Activated CD4-positive, alpha-beta T cell treated with anti-CD3 and anti-CD28 coated beads for 24 hours (primary cell): ENCODE data around the gene CHRM4.

Experiments
- DNase-seq, 2 donors: peaks; one replicate each; pipeline ENCODE4 v3.0.0-alpha.2; 2020; ENCODE audit warnings: low read depth in 2 of 2

The CHRM4 gene

DNA sequence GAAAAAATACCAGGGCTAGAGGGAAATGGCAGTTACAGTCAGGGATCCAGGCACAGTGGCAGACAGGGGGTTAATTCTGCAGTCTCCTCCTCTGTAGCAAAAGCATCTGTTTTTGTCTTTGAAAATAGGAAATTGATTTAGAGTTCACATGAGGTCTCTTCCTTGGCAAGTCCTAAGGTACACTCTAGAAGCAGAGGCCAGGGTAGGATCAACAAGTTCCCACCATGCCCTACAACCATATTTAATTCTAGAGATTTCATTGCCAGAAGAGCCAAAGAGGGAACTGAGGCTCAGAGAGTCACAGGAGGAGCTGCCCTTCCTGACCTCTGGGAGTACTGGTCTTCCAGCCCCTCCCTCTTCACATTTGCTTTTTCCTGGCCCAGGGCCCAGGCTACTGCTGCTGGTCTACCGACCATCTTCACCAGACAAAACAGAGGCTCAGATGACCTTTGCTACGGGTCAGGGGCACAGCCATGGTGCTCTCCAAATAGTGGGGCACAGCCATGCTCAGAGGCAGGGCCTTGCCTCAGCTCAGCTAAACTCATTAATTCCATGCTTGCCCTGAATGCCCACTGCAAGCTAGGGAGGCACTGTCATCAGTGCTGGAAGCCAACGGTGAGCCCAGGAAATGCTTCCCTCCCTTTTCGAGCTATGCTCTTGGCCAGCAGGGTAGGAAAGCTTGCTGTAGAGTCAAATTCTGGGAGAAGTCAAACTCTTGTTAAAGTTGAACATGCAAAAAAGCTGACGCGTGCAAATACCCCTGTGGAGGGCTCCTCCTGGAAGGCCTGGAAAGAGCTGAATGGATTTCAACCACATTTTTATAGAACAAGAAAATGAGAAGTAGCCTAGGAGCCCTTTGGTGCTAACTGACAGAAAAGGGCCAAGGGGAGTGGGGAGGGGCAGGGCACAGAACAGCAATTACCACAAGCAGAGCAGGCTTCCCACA, 11.7 kb upstream of the CHRM4 start:
- no peak for DNase-seq

DNA sequence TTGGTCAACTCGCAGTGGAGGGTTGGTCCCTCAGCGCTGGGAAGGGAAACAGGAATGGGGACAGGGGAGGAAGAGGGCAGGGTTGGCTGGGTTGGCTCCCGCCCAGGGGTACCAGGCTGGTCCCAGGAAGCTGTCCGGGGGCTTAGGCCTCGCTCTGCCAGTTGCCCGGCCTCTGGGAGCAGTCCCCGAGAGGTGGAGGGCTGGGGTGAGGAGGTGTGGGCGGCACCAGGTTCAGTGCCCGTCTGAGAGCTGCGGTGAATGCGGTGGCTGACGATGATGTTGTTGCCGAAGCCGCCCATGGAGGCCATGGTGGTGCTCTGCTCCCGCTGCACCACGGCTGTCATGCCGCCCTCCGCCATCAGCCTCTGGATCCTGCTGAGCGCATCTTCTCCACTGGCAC, 6.0 kb upstream of the CHRM4 start:
- DNase-seq = no peak

DNA sequence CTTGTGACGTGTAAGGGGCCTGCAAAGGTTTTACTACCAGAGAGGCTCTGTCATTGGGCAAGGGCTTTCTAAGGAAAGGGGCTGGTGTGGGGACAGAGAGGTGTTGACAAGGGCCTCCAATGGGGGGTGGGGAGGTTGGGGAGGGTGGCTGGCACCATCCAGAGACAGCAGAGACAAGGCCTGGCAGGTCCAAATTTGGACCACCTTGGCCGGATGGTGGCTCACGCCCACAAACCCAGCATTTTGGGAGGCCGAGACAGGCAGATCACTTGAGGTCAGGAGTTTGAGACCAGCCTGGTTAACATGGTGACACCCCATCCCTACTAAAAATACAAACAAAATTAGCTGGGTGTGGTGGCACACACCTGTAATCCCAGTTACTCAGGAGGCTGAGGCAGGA, 2.2 kb upstream of the CHRM4 start:
- DNase-seq = no peak

- DNase-seq = no peak
Observed at GRCh38 chr11:46393231-46393616, 1.6 kb upstream of the CHRM4 start.

GRCh38 chr11:46392421-46393230, 1.1 kb upstream of the CHRM4 start:
- peak; percentile 52 to 67 for DNase-seq

- DNase-seq = no peak
Observed at GRCh38 chr11:46391186-46391577, 394 bp downstream of the CHRM4 start.

DNA sequence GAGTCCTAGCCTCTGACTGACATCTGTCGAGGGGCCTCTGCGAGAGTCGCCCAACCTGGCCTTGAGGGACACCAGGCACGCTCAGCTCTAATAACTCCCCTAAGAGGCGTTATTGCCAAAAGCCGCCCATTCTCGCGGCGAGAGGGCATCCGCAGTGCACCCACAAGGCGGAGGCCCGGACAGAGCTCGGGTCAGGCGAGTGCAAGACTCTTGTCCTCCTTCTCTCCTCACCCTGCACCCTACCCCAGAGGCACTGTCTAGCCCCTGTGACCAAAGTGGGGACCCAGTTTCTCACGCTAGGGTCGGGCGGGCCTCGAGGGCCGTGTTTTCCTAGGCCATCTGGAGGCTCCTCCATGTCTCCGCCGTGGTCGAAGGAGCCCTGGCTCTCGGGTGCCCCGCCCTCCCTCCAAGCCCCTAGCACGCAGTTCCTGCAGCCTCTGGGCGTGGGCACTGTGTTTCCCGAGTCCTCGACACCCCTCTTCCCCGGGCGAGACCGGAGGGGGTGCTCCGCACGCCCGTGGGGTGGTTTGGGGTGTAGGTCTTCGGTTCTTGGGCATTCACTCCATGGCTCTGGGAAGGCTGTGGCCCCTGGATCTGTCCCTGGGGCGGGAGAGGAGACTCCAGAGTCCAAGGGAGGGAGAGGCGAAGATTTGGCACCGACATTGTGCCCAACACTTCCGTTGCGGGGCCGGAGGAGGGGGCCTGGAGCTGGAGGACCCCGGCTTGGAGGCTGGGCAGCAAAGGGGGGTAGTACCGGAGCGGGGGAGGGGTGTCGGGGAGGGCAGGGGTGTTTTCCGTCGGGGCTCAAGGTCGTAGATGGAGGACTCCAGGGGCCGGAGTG, 1.0 kb downstream of the CHRM4 start:
- DNase-seq = no peak

DNA sequence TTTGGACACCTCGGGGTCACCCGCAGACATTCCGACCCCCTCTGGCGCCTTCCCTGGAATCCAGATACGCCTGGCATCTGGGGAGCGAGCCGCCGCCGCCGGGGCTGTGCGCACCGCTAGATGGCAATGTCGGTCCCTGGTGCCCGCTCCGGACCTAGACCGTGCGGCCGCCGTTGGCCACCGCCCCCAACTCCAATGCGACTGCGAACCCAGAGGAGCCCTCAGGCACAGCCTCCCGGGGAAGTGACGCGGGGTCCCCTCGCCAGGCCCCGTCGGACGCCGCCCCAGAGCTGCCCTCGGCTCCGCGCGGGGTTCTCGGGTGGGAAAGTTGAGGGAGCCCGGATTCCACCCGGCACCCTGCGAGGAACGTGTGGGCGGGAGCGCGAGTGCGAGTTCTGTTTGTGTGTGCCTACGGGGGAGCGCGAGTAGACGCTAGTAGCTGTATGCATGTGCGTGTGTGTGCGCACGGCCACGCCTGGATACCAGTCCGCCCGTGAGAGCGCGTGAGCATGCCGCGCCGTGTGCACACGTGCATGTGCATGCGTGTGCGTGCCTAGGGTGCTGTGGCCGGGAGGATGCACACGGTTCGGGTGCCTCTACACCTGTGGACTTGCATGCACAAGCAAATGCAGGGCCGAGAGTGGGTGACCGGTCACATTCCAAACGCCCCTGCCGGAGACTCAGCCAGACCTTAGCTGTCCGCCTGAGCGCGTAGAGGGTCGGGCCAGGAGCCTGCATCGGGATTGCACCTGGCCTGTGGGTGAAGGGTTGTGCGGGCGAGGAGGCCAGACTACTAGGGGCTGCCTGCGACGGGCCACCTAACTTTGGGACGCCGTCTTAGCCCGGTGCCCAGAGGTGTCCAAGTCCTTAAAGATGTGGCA, 1.9 kb downstream of the CHRM4 start:
- DNase-seq = peak in 1 of 2 donors; percentile 65

DNA sequence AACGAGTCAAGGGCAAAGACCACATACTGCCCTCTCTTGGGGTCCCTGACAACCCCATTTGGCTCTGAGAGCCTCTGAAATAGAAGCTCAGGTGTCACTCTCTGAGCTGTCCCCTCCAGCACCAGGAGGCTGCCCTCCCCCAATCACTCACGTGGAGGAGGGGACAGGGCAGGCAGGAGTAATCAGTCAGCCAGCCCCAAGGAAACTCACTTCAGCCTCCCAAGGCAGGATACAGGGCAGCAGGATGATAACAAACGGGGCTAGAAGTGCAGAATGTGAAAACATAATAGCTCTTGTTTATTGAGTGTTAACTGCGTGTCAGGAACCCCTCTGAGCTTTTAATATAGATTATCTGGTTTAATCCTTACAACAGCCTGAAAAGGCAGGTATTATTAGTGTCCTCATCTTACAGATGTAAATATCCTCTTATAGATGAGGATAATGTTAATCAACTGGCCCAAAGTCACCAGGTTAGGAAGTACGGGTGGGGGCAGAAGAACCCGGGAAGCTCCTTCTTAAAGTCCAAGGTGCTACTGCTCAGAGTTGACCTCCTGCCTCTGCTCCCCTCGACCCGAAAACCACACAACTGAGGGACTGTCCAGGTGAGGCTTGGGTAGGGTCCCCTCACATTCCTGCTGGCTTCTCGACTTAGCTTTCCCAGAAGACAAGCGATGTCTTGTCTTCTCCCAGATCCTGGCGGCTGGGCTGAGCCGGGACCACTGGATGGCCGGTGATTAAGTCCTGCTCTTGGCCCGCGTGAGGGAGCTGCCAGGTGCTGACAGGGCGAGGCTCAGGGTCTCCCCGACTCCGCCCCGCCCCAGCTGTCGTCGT, 2.7 kb downstream of the CHRM4 start:
- DNase-seq = no peak

DNA sequence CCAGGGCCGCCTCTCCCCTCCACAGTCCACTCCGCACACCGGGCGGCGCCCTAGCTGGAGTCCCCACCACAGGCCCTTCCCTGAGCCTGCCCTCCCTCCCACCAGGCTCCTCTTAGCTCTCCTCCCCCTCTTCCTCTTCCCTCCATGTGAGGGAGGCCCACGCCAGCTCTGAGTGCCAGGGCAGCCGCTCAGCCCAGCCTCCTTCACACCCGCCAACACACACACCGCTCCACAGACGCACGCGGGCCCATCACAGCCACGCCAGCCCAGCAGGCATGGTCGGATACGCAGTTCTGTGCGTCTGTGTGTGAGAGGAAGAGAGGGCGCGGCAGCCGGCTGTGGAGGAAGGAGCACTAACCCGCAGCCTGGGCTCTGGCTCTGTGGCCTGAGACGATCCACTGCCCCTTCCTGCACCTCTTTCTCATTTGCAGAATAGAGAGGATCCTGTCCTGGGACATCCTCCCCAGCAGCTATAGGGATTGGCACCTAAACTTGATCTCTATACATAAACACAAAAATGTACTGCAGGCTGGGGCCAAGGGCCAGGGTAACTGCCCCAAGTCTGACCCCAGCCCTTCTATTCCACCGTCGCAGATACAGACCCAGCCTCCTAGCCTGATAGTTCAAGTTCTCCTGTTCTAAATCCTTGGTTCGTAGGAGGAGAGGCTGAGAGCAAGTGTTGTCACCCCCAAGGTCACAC, 3.5 kb downstream of the CHRM4 start:
- DNase-seq = no peak

DNA sequence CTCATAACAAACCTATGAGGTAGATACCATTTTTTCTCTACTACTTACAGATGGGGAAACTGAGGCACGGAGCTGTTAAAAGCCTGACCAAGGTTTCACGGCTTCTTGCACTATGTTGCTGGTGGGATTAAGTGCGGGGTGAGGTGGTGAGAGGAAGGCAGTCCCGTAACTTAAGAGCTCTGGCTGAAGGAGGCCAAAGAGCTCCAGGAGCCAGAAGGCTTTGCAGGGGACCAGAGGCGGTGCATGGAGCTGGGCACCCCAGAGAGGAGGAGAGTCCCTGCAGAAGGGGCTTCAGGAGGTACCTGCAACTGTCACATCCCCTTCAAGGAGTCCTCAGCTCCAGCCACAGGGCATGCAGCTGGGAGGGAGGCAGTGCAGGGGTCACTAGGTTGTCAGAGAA, 4.1 kb downstream of the CHRM4 start:
- no peak for DNase-seq

- no peak for DNase-seq
Observed at GRCh38 chr11:46386674-46387073, 4.9 kb downstream of the CHRM4 start.

GRCh38 chr11:46386005-46386578, 5.5 kb downstream of the CHRM4 start:
- DNase-seq = no peak

DNA sequence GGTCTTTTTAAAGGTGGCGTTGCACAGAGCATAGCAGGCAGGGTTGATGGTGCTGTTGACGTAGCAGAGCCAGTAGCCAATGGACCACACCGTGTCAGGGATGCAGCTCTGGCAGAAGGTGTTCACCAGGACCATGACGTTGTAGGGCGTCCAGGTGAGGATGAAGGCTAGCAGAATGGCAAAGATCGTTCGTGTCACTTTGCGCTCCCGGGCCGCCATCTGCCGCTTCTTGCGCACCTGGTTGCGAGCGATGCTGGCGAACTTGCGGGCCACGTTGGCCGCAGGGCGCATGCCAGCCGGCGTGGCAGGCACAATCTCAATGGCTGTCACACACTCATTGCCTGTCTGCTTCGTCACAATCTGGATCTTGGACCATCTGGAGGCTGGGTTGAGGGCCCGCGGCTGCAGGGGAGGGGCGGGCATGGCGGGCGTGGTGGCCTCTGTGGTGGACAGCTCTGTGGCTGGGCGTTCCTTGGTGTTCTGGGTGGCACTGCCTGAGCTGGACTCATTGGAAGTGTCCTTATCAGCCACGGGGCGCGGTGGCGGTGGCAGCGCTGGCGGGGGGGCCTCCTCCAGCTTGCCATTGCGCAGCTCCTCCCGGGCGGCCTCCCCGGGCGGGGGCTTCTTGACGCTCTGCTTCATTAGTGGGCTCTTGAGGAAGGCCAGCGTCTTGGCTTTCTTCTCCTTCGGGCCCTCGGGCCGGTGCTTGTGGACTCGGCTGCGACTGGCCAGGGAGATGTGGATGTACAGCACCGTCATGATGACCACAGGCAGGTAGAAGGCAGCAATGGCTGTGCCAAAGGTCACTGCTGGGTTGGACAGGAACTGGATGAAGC, 6.2 kb downstream of the CHRM4 start:
- no peak for DNase-seq

DNA sequence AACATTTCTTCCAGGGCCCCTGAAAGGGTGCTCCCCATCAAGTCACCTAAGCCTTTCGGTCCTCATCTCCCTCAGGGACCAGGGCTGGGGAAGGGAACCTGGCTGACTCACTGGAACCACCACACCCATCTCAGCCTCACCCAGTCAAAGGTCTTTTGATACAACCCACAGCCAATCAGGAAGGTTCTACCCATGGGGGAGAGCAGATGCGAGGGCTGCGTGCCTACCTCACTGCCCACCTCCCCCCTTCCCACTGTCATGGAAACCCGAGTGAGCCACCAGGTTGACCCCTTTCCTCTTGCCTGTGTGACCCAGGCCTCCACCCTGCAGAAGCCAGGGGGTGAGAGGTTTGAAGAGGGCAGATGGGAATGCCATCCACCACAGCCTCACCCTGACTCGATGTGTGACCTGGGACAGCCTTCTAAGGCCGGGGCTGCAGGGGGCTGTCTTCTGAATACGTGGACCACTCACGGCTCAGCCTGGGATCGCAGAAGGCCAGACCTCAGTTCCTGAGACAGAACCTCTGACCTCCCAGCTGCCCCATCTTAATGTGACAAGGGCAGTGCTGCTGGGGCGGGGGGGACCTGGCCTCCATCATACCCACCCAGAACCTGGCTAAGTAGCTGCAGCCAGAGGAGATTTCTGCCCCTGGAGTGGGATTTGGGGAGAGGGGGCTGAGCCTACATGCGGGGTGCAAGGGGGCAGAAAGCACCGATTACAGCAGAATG, 7.4 kb downstream of the CHRM4 start:
- no peak for DNase-seq

- no peak for DNase-seq
Observed at GRCh38 chr11:46383404-46383758, 8.2 kb downstream of the CHRM4 start.

- no peak for DNase-seq
Observed at GRCh38 chr11:46382646-46383403, 8.8 kb downstream of the CHRM4 start.
